ENCODE results near the gene RAD54L.
"Not testable (repeated sequence)": the region's sequence is repeated elsewhere in the genome, so short reads cannot be mapped to it uniquely, and the experiment has no call there.

The RAD54L gene

DNA sequence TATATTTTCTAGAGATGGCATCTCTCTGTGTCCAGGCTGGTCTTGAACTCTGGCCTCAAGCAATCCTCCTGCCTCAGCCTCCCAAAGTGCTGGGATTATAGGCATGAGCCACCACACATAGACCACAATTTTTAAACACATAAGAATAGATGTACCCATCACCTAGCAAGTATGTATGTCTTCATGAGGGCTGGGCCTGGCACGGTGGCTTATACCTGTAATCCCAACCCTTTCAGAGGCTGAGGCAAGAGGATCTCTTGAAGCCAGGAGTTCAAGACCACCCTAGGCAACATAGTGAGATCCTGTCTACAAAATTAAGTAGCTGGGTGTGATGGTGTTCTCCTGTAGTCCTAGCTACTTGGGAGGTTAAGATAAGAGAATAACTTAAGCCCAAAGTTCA lies 69.8 kb downstream of the RAD54L start:
- H3K4me3 ChIP-seq (ENCODE audit: low read depth, low read length), result no peak overlapping the region
- no peak for TF ChIP-seq CTCF (IDR thresholded peaks at IDR 0.05; ENCODE audit: low read depth, low read length)

- H3K4me3 ChIP-seq (ENCODE audit: low read depth, low read length), result not testable (repeated sequence)
These were observed 71.7 kb downstream of the RAD54L start for GRCh38 chr1:46319301-46319700.

GRCh38 chr1:46319960-46320914 lies 72.7 kb downstream of the RAD54L start:
- H3K4me3 ChIP-seq (ENCODE audit: low read depth, low read length), result not testable (repeated sequence)

- H3K4me3 ChIP-seq (ENCODE audit: low read depth, low read length), result not testable (repeated sequence)
These were observed 74.6 kb downstream of the RAD54L start for GRCh38 chr1:46322191-46322590.

DNA sequence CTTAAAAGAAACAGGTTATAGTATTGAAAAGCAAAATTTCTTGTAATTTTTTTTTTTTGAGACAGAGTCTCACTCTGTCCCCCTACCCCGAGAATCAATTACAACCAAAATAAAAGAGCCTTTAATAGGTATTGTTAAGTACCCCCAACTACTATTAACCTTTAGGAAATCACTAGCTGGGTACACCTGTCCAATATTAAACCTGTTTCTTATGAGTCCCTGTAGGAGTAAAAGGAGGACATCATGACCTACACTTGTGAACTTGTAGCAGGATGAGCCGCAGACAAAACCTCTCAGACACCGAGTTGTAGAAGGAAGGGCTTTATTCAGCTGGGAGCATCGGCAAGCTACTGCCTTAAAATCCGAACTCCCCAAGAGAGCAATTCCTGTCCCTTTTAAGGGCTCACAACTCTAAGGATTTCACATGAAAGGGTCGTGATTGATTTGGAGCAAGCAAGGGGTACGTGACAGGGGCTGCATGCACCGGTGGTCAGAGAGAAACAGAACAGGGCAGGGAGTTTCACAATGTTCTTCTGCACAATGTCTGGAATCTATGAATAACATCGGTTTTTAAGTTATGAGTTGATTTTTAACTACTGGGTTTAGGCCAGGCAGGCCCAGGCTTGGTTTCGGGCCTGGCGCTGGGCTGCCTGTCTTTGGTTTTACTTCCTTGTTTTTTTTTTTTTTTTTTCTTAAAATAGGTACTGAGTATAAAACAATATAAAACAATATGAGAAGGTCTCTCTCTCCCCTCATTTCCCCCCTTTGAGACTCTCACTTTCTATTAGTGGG lies 77.9 kb downstream of the RAD54L start:
- not testable (repeated sequence) for H3K4me3 ChIP-seq (ENCODE audit: low read depth, low read length)

Data from WI38 (cell line).